GM18499 (cell line): ENCODE results near the gene KLK3.
"Not testable (repeated sequence)": the region's sequence is repeated elsewhere in the genome, so short reads cannot be mapped to it uniquely, and the experiment has no call there.

Source experiments
- ATAC-seq: cut with Tn5 transposase; IDR thresholded peaks from one replicate; pipeline ENCODE4 v1.9.1; 2021; ENCODE audit warnings: moderate number of reproducible peaks; ENCODE audit not compliant: insufficient read depth, unreplicated experiment

KLK3 gene

DNA sequence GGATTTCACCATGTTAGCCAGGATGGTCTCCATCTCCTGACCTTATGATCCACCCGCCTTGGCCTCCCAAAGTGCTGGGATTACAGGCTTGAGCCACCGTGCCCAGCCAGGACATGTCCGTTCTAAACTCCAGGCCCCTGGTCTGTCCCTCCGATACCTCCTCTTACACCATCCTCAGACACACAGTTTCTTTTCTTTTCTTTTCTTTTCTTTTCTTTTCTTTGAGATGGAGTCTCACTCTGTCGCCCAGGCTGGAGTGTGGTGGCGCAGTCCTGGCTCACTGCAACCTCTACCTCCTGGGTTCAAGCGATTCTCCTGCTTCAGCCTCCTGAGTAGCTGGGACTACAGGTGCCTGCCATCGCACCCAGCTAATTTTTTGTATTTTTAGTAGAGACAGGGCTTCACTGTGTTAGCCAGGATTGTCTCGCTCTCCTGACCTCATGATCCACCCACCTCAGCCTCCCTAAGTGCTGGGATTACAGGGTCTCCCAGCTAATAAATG, 41.4 kb downstream of the KLK3 start:
- ATAC-seq, result not testable (repeated sequence)

DNA sequence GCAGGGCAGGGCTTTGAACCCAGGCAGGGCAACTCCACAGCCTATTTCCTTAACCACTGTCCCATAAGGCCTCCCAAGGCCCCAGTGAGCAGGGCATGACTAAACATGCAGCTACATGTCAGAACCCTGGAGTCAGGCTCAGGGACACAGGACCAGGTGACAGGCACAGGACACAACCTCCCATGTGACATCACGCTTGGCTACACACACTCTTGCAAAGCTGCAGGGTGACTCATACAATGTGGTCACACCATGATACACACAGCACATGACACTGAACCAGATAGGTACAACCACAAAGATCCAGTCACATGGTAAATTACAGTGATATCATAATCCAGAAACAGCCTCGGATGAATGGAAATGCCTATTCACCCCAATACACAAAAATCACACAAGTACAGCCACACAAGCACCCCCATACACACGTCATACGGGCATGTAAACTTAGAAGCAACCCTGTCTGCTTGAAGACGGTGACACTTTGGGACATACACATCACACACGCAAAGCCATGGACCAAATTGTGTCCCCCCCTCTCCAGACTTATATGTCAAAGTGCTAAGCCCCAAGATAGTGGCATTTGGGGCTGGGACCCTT, 42.0 kb downstream of the KLK3 start:
- ATAC-seq, result peak; percentile 77

DNA sequence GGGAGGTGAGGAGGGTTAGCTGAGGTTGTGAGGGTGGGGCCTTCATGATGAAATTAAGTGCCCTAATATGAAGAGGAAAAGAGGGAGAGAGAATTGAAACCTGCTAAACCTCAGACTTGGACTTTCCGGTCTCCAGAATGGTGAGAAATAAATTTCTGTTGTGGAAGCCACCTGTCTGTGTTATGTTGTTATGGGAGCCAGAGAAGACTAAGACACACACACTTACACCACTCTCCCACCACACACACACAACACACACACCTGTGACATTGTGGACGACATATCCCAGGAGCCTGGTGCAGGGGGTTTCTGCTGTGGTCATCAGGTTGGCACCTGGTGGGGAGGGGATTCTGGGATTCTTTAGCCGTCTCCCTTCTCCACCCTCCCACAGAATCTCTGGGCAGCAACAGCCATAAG, 42.5 kb downstream of the KLK3 start:
- ATAC-seq, result peak; percentile 6

DNA sequence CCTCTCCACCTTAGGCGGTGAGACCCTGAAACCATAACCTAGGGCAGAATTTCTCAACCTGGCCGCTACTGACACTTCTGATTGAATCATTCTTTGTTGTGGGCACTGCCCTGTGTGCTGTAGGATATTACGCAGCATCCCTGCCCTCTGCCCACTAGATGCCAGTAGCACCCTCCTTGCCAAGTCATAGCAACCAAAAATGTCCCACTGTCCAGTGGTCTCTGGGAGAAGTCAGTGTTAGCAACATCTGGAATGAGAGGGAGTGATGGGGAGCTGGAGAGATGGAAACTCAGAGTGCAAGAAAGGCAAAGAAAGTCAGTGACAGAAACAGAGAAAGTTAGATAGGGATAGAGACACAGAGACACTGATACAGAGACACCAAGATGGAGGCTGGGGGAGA, 42.9 kb downstream of the KLK3 start:
- ATAC-seq, result no peak

DNA sequence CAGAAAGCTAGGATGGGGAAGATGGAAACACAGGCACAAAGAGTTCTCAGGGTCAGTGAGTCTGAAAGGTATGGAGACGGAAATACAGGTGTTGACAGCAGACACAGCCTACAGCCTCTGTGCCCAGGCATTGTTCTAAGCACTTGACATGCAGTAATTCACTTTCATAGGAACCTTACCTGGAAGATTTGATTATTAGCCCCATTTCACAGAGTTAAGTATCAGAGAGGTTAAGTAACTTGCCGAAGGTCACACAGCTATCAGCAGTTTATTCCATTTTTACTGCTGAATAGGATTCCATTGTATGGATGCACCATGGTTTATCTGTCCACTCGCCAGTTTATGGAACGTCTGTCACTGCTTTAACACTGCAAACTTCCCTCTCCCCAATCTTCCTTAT, 43.3 kb downstream of the KLK3 start:
- no peak for ATAC-seq

DNA sequence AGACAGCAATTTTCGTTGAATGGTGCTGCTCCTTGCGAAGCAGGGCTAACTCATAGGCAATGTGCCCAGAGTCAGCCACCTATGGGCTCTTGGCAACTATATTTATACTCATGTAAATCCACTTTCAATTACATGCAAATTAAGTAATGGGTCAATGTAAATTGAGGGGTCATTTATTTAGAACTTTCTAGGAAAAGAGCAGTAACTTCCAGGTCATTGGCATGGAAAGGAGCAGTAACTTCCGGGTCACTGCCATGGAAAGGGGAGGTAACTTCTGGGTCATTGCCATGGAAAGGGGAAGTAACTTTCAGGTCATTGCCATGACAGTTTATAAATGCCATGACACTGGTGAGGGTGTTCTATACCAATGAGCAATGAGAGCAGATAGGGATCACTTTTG, 44.9 kb downstream of the KLK3 start:
- ATAC-seq, result no peak

DNA sequence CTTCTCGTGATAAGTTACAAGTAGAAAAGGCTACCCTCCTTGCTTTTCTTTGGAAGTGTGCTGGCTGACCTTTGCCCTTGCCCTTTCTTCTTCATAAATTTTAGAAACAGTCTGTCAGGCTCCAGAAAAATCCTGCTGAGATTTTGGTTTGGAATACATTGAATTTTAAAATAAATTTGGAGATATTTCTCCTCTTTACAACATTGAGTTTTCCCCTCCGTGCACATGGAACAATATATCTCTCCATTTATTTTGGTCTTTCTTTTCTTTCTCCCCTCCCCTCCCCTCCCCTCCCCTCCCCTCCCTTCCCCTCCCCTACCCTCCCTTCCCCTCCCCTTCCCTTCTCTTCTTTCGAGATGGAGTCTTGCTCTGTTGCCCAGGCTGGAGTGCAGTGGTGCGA, 47.9 kb downstream of the KLK3 start:
- no peak for ATAC-seq

DNA sequence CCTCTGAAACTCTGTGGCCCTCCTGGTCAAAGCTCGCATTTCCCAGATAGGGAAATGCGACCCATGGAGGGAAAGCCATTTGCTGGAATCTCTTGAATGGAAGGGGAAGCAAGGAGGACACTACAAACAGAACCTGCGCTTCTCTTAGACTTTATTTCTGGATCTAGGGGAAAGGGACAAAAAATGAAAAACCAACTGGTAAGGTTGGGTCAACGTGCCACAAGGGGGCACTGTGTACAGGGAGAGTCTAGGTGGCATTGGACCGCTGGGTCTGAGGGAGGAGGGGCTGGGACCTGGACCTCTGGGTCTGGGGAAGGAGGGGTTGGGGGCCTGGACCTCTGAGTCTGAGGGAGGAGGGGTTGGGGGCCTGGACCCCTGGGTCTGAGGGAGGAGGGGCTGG, 51.5 kb downstream of the KLK3 start:
- ATAC-seq, result no peak

DNA sequence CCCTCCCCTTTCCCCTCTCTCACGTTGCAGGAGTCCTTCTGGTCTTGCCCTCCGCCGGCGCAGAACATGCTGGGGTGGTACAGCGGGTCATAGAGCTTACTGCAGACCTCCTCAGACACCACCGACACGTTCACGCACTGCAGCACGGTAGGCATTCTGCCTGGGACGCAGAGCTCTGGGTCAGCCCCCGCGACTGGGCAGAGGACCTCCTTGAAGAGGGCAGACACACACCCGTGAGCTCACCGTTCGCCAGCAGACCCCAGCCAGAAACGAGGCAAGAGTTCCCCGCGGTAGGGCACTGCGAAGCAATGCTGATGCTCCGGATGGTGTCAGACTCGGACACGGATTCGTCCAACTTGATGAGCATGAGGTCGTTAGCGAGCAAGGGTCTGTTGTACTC, 53.6 kb downstream of the KLK3 start:
- ATAC-seq, result no peak

DNA sequence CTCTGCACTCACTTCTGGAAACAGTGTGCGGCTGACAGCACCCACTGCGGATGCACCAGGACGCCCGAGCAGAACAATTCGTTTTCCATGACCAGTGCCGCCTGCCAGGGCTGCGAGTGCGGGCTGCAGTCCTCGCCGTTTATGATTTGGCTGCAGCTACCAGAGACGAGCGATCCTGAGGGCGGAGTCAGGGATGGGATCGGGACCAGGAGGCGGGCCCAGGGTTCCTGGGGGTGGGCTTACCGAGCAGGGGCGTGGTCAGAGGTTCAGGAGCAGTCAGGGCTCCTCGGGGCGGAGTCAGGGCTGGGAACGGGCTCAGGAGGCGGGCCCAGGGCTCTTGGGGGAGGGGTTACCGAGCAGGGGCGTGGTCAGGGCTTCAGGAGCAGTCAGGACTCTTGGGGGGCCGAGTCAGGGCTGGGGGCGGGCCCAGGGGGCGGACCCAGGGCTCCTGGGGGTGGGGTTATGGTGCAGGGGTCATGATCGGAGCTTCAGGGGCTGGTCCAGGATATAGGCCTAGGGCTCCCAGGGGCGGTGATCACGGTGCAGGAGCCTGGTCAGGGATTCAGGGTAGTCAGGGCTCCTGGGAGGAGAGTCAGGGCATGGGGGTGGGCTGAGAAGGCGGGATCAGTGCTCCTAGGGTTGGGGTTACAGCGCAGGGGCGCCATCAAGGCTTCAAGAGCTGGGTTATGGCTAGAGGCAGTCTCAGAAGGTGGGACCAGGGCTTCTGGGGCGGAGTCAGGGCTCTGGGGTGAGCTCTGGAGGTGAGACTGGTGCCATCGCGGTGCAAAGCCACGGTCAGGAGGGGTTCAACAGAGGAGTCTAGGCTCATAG, 54.7 kb downstream of the KLK3 start:
- no peak for ATAC-seq
